Stimulated activated CD4-positive, alpha-beta T cell treated with anti-CD3 and anti-CD28 coated beads, TNF-alpha, amount 100 ng/mL, for 48 hours (primary cell): ENCODE measurements around the gene TNNT2.

ENCODE experiments used
- DNase-seq, 3 donors: peaks; one replicate each; pipeline ENCODE4 v3.0.0-alpha.2; 2020; ENCODE audit warnings: low read depth in 3 of 3

Gene TNNT2

GRCh38 chr1:201316556-201316955 is 60.9 kb downstream of the TNNT2 start:
- no peak for DNase-seq

GRCh38 chr1:201313086-201313485 is 64.4 kb downstream of the TNNT2 start:
- DNase-seq = no peak

GRCh38 chr1:201312298-201312697 is 65.2 kb downstream of the TNNT2 start:
- no peak for DNase-seq

GRCh38 chr1:201311356-201312011 is 66.0 kb downstream of the TNNT2 start:
- no peak for DNase-seq

GRCh38 chr1:201310986-201311355 is 66.5 kb downstream of the TNNT2 start:
- DNase-seq = no peak

- no peak for DNase-seq
Measured at GRCh38 chr1:201310251-201310985, 67.1 kb downstream of the TNNT2 start.

- no peak for DNase-seq
Measured at GRCh38 chr1:201309416-201309815, 68.1 kb downstream of the TNNT2 start.
